HG03280 (cell line): Measurements from ENCODE around the gene KRTAP12-1.
"Not testable (repeated sequence)": the region's sequence is repeated elsewhere in the genome, so short reads cannot be mapped to it uniquely, and the experiment has no call there.

Experiments
- ATAC-seq: cut with Tn5 transposase; IDR thresholded peaks from one replicate; pipeline ENCODE4 v1.9.1; 2021; ENCODE audit warnings: mild to moderate bottlenecking, moderate library complexity; ENCODE audit not compliant: unreplicated experiment

KRTAP12-1 gene

DNA sequence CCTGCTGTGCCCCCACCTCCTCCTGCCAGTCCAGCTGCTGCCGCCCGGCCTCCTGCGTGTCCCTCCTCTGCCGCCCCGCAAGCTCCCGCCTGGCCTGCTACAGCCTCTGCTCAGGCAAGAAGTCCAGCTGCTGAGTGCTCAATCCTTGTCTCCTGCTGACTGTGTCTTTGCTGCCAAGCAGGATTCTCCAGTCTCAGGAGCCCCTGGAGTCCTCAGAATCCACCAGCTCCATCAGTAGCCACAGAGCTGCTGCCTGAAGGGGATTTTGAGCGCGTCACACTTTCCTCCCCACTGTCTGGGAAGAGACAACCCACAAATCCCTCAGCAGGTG is 34.8 kb downstream of the KRTAP12-1 start:
- ATAC-seq: no peak

DNA sequence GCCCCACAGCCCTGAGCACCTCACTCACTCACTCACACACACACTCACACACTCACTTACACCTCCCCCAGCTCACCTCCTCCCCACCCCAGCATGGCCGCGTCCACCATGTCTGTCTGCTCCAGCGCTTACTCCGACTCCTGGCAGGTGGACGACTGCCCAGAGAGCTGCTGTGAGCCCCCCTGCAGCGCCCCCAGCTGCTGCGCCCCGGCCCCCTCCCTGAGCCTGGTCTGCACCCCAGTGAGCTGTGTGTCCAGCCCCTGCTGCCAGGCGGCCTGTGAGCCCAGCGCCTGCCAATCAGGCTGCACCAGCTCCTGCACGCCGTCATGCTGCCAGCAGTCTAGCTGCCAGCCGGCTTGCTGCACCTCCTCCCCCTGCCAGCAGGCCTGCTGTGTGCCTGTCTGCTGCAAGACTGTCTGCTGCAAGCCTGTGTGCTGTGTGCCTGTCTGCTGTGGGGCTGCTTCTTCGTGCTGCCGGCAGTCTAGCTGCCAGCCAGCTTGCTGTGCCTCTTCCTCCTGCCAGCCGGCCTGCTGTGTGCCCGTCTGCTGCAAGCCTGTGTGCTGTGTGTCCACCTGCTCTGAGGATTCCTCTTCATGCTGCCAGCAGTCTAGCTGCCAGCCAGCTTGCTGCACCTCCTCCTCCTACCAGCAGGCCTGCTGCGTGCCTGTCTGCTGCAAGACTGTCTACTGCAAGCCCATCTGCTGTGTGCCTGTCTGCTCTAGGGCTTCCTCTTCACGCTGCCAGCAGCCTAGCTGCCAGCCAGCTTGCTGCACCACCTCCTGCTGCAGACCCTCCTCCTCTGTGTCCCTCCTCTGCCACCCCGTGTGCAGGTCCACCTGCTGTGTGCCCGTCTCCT is 35.4 kb downstream of the KRTAP12-1 start, which contains the start of gene KRTAP10-11:
TSS of gene KRTAP10-11 (plus strand) at position 49 of the 856 bp plus-strand sequence. CDS start at position 94, 45 bp downstream.
- not testable (repeated sequence) for ATAC-seq

DNA sequence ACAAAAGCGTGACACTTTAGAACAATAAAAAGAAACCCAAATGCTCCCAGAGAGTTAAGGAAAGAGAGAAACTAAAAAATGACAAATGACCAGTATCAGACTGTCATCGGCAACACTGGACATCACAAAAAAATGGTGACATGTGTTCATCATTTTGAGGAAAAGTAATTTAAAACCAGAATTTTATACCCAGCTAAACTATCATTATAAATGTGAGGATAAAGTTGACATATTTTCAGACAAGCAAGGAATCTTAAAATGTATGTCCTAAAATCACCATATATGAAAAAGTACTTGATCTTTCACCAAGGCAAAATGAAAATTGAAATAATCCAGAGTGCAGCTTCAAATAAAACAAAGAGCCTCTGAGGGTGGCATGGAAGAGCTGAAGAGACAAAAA is 37.1 kb downstream of the KRTAP12-1 start:
- ATAC-seq: no peak

DNA sequence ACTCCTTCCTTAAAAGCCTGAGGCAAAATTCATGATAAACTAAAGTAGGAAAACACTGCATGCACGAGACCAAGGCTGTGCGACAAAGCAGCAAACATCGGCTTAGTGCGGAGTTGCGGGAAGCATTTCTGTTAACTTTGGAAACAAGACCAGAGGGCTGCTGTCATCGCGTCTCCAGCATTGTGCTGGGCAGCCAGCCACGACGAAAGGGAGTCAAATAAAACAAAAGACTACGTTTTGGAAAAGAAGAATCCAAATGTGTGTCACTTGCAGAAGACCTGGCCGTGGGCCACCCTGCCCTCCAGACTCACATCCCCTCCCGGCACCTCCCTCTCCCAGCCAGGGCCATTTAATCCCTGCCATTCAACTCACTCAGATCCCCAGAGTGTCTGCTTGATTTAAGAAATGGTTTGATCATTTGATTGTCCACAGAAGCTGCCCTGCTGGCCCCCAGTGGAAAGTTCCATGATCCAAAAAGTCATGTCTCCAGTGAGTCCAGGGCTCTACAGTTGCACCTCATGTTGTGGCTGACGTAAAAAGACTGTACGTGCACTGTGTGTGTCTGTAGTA is 38.1 kb downstream of the KRTAP12-1 start:
- no peak for ATAC-seq

DNA sequence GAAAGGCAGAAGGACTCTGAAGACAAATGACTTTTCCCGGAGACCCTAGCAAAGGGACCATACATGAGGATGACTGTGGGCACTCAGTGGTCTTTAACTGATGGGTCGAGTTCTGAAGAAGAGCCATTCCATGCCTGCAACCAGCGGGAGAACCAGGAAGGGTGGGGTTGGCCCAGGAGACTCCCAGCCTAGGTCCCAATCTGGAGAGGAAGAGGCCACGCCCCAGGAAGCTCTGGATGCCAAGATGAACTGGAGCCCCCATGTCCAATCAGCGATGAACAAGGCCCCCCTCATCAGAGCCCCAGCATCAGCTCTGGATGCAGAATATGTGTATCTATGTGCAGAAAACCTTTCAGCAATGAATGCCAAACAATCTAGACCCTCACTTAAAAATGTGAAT is 41.2 kb downstream of the KRTAP12-1 start:
- ATAC-seq: no peak

DNA sequence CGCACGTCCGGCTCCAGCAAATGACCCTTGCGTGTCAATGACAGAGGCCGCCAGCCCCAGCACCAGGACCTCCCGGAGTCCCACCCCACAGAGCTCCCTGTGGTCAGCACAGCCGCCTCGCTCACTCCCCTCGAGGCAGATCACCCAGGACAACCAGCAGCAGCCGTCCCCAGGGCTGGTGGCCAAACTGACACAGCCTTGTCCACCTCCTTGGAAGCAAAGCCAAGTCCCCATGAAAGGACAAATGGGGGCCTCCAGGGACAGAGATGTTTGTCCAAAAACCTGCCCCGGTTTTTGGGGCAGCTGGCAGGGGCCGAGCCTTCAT is 42.7 kb downstream of the KRTAP12-1 start:
- no peak for ATAC-seq

DNA sequence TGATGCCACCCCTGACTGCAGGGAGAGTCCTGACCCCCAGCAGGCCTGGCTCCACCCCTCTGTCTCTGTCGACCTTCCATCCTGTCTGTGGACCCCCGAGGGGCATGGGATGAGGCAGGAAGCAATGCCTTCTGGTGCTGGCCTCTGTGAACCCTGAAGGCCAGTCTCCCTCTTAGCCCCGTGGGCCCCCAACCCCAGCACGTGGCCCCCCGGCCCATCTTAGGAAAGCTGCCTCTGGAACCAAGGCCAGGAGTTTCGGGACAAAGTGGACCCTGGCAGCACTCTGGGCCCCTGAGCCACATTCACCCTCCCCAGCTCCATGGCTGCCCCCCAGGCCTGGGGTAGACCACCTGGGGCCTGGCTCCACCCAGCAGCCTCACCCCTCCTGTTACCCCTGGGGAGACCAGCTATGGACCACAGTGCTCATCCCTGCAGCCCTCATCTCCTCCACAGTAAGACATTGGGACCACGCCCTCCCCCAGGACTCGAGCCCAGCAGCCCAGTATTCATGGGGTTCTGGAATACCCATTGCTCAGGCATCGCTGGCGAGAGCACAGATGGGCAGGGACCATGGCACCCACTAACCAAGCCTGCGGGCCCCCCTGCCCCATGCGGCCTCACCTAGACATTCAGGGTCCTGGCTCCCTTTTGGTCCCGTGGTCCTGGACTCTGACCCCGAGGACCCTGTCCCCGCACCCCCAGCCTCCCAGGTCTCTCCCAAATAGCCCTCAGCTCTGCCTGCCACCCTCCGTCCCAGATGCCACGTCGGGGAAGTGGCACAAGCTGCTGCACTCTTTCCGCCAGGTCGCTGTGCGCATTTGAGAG is 43.2 kb downstream of the KRTAP12-1 start:
- ATAC-seq: not testable (repeated sequence)

DNA sequence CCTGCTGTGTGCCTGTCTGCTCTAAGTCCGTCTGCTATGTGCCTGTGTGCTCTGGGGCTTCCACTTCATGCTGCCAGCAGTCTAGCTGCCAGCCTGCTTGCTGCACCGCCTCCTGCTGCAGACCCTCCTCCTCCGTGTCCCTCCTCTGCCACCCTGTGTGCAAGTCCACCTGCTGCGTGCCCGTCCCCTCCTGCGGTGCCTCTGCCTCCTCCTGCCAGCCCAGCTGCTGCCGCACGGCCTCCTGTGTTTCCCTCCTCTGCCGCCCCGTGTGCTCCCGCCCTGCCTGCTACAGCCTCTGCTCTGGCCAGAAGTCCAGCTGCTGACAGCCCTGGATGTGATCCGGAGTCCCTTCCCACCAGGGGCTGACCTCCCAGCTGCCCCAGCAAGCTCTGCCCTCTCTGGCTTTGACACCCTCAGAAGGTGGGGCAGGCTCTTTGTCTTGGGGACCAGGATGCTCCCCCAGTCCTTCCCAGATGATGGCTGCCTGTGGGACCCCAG is 44.1 kb downstream of the KRTAP12-1 start:
- ATAC-seq: not testable (repeated sequence)

DNA sequence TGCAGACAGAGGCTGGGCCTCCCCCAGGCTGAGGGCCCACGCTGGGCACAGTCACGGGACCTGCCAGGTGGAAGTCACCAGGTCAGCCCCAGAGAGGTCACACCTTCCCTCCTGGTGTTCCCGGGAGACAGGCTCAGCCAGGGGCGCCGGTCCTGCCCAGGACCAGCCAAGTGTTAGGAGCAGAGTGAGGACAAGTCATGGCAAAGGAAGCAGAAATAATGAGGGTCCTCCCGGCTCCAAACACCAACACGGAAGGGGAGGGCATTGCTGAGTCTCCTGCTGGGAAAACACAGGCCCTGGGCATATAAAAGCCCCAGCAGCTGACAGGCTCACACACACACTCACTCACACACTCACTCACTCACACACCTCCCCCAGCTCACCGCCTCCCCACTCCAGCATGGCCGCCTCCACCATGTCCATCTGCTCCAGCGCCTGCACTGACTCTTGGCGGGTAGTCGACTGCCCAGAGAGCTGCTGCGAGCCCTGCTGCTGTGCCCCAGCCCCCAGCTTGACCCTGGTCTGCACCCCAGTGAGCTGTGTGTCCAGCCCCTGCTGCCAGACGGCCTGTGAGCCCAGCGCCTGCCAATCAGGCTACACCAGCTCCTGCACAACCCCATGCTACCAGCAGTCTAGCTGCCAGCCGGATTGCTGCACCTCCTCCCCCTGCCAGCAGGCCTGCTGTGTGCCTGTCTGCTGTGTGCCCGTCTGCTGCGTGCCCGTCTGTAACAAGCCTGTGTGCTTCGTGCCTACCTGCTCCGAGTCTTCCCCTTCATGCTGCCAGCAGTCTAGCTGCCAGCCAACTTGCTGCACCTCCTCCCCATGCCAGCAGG is 44.7 kb downstream of the KRTAP12-1 start, which contains the start of gene KRTAP10-10:
TSS of gene KRTAP10-10 (plus strand) at position 339 of the 833 bp plus-strand sequence. CDS start at position 401, 62 bp downstream.
- no peak for ATAC-seq

DNA sequence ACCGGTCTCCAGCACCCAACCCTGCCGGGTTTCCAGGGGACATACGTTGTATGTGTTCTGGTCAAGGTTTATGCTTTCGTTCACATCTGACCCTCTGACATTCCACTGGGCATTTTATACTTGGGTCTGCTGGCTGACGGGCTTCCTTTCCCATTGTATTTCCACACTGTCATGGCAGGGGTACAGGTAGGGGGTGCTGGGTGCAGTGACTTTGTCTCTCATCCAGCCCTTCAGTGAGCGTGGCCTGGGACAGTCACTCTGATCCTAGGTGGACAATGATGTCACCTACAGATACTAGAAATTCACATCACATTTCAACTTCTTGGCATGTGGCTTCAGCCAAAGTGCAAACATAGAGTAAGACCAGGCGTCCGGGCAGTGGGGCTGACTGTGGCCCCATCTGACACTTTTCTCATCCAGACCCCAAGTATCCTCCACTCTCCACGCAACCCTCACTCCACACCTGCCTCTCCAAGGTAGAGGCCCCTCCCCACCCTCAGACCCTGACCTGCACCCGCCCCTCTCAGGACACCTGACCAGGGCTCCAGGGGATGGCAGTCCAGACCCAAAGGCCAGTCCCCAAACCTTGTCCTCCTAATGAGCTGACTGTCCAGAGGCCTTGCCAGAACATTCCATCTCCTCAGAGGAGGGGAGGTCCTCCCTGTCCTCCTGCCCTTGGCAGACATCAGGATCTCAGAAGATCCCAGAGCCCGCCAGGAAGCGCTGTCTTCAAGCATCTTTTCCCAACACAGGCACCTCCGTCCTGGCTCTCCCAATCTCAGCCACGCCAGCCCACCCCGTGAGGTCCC is 45.5 kb downstream of the KRTAP12-1 start:
- no peak for ATAC-seq

DNA sequence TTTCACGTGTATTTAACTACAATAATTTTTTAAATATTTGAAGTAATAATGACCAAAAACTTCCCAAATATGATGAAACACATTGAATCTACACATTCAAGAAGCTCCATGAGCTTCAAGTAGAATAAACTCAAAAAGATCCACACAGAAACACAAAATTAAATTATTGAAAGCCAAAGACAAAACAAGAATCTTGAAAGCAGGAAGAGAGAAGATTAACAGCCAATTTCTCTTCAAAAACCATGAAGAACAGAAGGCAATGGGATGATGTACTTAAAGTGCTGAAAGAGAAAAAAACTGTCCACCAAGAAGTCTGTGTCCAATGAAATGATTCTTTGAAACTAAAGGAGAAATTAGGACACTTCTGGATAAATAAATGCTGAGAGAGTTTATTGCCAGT is 49.9 kb downstream of the KRTAP12-1 start:
- no peak for ATAC-seq
